22Rv1 (cell line): ENCODE data around the gene PSEN2.

Source experiments
- H3K27ac ChIP-seq: fragments of 450-650 bp; 2 replicates; pipeline ENCODE4 v1.5.1; 2017
- ZFX ChIP-seq: fragments of 450-650 bp; IDR thresholded peaks from 2 replicates; pipeline ENCODE4 v1.6.1; 2017; ENCODE audit warnings: antibody characterized with exemption, borderline replicate concordance
- TF ChIP-seq, protein P1 (sequence below): fragments of 450-650 bp; IDR thresholded peaks from 2 replicates; pipeline ENCODE4 v1.5.1; 2017; ENCODE audit warnings: mild to moderate bottlenecking

Gene PSEN2

DNA sequence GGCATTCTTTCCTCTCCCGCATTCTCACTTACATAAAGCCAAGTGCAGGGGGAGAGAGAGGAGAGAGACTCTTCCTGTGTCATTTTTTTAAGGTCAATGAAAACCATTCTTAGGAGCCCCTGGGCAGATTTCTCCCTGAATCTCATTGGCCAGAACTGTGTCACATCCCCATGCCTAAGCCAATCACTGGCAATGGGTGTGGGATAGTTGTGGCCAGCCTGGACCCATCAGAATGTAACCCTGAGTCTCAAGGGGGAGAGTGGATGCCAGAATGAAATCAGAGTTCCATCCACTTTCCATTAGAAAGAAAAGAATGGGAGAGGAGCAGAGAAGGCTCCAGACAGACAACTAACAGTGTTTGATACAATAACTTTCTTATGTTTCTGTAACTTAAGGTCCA is 38.5 kb downstream of the PSEN2 start:
- TF ChIP-seq, protein P1, sequence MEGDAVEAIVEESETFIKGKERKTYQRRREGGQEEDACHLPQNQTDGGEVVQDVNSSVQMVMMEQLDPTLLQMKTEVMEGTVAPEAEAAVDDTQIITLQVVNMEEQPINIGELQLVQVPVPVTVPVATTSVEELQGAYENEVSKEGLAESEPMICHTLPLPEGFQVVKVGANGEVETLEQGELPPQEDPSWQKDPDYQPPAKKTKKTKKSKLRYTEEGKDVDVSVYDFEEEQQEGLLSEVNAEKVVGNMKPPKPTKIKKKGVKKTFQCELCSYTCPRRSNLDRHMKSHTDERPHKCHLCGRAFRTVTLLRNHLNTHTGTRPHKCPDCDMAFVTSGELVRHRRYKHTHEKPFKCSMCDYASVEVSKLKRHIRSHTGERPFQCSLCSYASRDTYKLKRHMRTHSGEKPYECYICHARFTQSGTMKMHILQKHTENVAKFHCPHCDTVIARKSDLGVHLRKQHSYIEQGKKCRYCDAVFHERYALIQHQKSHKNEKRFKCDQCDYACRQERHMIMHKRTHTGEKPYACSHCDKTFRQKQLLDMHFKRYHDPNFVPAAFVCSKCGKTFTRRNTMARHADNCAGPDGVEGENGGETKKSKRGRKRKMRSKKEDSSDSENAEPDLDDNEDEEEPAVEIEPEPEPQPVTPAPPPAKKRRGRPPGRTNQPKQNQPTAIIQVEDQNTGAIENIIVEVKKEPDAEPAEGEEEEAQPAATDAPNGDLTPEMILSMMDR: no peak
- TF ChIP-seq ZFX: no peak
- no peak overlapping the region for H3K27ac ChIP-seq

DNA sequence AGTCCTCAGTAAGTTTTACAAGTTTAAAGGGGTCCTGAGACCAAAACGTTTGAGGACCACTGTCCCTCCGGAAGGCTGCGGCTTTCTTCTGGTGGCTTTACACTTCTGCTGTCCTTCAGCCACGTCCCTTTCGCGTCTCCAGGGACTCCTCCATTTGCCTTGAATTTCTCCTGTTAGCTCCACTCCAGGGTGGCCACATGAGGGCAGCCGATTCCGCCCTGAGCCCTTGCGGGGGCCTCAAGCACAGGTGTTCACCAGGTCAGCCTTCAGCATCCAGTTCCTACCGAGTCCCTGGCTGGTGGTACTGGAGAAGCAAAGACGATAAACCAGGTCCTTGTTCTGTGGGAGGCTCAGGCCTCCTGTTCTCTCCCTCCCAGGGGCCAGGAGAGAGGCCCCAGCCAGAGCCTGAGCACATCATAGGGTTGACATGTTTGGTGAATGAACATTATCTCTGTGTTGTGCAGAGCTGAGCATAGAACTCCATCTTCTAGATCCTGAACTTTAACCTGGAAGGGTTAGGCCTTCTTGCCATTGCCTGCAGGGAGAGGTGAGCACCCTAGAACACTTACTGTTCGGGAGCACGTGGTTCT is 42.3 kb downstream of the PSEN2 start:
- no peak overlapping the region for H3K27ac ChIP-seq
- TF ChIP-seq, protein P1: peak; percentile 18; the same call in 1 of the 2 replicates
- no peak for TF ChIP-seq ZFX

DNA sequence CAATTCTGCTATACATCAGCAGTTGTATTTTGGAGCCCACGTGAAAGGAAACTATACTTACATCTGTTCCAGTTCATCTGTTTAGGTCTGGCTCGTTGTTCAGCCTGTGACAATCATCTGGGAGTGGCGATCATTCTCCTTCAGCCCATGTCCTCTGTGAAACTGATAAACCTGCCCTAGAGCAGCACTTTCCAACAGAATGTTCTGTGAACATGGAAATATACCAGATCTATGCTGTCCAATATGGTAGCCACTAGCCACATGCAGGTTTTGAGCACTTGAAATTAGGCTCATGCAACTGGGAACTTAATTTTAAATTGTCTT is 45.2 kb downstream of the PSEN2 start:
- no peak overlapping the region for H3K27ac ChIP-seq
- TF ChIP-seq, protein P1: no peak
- no peak for TF ChIP-seq ZFX

DNA sequence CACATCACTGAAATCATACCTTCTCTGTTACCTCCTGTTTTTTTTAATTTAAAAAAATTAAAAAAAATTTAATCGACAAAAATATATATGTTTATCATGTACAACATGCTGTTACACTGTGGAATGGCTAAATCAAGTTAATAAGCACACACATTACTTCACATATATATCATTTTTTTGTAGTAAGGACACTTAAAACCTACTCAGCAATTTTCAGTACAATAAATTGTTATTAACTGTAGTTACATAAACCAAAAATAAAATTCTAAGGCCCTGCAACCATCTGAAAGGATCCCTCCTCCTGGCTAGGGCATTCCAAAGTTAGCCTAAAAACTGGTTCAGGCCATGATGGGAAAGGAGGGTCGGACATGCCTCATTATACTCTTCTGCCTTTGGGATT is 46.1 kb downstream of the PSEN2 start:
- H3K27ac ChIP-seq: no peak overlapping the region
- TF ChIP-seq, protein P1: no peak
- no peak for TF ChIP-seq ZFX

DNA sequence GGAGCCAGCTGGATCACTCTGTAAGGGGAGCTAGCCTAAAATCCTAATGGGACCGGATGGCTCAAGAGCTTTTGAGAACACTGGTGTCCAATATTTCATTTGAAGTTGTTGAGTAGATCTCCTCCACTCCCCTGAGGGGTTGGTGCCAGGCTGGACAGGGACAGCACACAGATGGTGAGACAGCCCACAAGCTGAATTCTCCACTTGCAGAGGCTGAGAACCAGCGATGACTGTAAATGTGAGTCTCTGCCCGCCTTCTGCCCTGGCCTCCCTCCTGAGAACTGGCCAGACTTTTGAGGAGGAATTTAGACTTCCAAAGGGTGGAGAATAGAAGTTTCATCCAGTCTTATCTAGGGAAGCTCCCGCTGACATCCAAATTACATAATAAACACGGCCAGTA is 49.2 kb downstream of the PSEN2 start:
- no peak for TF ChIP-seq ZFX
- TF ChIP-seq, protein P1: no peak
- no peak overlapping the region for H3K27ac ChIP-seq

DNA sequence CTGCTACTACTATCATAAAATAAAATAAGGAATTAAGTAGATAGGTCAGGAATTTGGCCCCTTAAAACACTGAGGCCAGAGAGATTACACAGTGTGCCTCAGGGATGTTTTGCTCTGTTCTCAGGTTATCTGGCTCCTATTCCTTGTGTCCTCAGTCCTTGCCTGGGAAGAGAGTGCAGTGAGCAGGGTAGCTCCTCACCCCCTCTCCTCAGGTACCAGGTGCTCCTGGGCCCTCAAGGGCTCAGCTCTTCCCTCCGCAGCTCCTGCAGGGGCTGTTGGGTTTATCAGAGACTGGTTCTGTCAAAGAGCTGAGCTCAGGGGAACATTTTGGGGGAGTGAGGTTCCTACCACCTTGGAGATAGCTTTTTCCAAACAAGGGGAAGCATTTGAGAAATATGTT is 49.6 kb downstream of the PSEN2 start:
- no peak for TF ChIP-seq ZFX
- TF ChIP-seq, protein P1: no peak
- no peak overlapping the region for H3K27ac ChIP-seq

DNA sequence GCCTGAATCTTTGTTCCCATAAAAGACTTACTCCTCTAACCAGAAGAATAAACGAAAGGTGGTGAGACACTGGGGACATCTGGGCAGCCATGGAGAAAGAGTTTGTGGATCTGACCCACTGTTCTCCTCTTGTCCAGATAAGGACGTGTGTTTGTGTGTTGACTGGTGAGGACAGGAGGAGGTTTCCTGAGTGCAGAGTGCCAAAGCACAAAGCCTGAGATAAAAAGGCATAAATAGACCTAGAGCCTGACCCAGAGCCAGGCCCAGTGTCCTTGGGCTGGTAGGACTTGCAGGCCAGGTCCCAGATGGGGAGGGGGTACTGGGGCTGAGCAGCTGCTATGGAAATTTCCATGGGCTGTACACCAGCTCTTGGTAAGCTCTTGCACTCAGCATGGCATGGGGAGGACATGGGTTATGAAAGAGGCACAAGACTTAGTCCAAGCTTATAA is 50.1 kb downstream of the PSEN2 start:
- H3K27ac ChIP-seq: no peak overlapping the region
- TF ChIP-seq ZFX: no peak
- TF ChIP-seq, protein P1: no peak
